ENCODE data around the gene KCTD11. TPM values are rescaled to one million over a fixed set of nuclear protein-coding genes. Genes with fewer than 3 reads are reported as not detected.
A peak's percentile ranks its signal among the peaks of the same experiment; 100 is the strongest.

The KCTD11 gene
- total and polyA plus RNA-seq, 7 donors: 2.9 to 13.2 (median 5.1) TPM

DNA sequence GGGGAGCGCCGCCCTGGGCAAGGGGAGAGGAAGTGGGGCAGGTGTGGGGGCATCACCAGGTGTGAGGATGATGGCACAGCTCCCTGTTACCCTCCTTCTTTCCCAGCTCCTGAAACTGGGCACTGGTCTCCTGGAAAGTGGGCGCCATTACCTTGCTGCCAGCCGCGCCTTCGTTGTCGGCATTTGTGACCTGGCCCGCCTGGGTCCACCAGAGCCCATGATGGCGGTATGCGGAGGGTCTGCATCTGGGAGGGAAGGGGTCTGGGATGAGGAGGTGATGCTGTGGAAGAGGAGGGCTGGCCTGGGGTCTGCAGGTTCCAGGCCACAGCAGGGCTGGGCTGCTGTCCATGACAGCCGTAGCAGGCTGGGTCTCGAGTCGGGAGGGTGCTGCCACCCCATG lies 10.1 kb upstream of the KCTD11 start:
- H3K27ac ChIP-seq: no peak overlapping the region
- no peak overlapping the region for H3K4me3 ChIP-seq
- H3K4me1 ChIP-seq: no peaks in the 10 kb centered on the region
- 86 to 87% (median 87%) methylated on average over 13 of the region's 13 CpGs for WGBS, 3 donors
- intact Hi-C loops (cut with DNase I): loop anchor here in 1 of 2 donors (10.0 kb wide), 1 partner anchor 77 kb away; the partner anchor contains the start of gene CLDN7
- TF ChIP-seq, protein P1, sequence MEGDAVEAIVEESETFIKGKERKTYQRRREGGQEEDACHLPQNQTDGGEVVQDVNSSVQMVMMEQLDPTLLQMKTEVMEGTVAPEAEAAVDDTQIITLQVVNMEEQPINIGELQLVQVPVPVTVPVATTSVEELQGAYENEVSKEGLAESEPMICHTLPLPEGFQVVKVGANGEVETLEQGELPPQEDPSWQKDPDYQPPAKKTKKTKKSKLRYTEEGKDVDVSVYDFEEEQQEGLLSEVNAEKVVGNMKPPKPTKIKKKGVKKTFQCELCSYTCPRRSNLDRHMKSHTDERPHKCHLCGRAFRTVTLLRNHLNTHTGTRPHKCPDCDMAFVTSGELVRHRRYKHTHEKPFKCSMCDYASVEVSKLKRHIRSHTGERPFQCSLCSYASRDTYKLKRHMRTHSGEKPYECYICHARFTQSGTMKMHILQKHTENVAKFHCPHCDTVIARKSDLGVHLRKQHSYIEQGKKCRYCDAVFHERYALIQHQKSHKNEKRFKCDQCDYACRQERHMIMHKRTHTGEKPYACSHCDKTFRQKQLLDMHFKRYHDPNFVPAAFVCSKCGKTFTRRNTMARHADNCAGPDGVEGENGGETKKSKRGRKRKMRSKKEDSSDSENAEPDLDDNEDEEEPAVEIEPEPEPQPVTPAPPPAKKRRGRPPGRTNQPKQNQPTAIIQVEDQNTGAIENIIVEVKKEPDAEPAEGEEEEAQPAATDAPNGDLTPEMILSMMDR (IDR thresholded peaks at IDR 0.05): no peak
- peaks cover 0 to 15% (median 3%) of the 10 kb centered on the region in 3 donors for H3K27me3 ChIP-seq (ENCODE audit: insufficient read depth in 3 of 3, low read length in 2 of 3)
- no peaks in the 10 kb centered on the region for H3K9me3 ChIP-seq
- ATAC-seq (no peak), DNase-seq (no peak)
- H3K36me3 ChIP-seq (ENCODE audit: insufficient read depth in 1 of 2, low read depth in 1 of 2): no peaks in the 10 kb centered on the region

DNA sequence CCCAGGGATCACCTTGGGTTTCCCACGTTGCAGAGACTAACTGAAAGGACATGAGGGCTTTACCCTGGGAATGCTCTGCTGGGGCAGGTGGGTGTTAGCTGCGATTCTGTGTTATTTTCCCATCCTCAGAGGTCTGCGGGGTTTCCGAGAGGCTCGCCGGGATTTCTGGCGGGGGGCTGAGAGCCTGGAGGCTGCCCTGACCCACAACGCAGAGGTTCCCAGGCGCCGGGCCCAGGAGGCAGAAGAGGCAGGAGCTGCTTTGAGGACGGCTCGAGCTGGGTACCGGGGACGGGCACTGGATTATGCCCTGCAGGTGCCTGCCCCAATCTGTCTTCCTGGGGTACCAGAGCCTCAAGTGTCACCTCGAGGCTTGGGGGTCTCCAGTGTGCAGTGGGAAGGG lies 8.7 kb upstream of the KCTD11 start:
- intact Hi-C loops (cut with DNase I): loop anchor here in 1 of 2 donors (10.0 kb wide), 1 partner anchor 78 kb away; the partner anchor contains the start of gene CLDN7
- Histone ChIP-seq H3K27me3 (ENCODE audit: insufficient read depth in 3 of 3, low read length in 2 of 3) (peaks cover 0 to 9% (median 3%) of the 10 kb centered on the region in 3 donors), H3K27ac (no peak overlapping the region), H3K36me3 (ENCODE audit: insufficient read depth in 1 of 2, low read depth in 1 of 2) (no peaks in the 10 kb centered on the region), H3K4me3 (no peak overlapping the region), H3K4me1 (peaks cover 10% of the 10 kb centered on the region), H3K9me3 (no peaks in the 10 kb centered on the region)
- DNase-seq (no peak), ATAC-seq (no peak)
- TF ChIP-seq, protein P1 (IDR thresholded peaks at IDR 0.05): no peak
- WGBS, 3 donors: 56 to 68% (median 57%) methylated on average over 15 of the region's 15 CpGs

DNA sequence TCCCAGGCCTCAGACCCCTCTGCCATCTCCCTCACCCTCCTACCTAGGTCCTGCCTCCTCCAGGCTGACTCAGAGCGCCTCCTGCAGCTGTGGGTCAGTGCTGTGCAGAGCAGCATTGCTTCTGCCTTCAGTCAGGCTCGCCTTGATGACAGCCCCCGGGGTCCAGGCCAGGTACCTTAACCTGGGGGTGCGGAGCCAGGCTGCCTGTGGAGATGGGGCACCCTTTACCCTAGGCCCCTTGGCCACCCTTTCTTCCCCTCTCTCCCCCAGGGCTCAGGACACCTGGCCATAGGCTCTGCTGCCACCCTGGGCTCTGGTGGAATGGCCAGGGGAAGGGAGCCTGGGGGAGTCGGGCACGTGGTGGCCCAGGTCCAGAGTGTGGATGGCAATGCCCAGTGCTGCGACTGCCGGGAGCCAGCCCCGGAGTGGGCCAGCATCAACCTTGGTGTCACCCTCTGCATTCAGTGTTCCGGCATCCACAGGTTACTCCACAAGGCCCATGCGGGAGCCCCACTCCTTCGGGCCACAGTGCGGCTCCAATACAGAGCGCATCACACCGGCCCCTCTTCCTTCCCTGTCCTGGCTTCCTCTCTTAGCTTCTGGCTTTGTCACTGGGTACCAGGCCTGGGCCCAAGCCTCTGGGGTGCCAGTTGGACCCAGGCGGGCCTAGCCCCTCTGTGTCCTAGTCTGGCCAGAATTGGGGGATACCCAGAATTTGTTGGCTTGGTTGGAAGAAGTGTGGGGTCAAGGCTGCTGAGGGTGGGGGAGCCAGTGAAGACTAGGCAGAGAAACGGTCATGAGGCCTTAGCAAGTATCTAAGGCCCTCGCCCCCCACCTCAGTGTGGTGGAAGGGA lies 5.0 kb upstream of the KCTD11 start:
- 50 to 66% (median 51%) methylated on average over 17 to 18 of the region's 18 CpGs for WGBS, 3 donors
- TF ChIP-seq, protein P1 (IDR thresholded peaks at IDR 0.05): no peak
- no peak for ATAC-seq
- Histone ChIP-seq H3K4me3 (no peak overlapping the region), H3K4me1 (peaks cover 30% of the 10 kb centered on the region), H3K9me3 (no peaks in the 10 kb centered on the region), H3K36me3 (ENCODE audit: insufficient read depth in 1 of 2, low read depth in 1 of 2) (no peaks in the 10 kb centered on the region), H3K27me3 (ENCODE audit: insufficient read depth in 3 of 3, low read length in 2 of 3) (peaks cover 0 to 3% (median 0%) of the 10 kb centered on the region in 3 donors), H3K27ac (peak overlapping the region; percentile 100)
- DNase-seq: no peak
- intact Hi-C loops (cut with DNase I): loop anchor here (5.0 to 10.0 kb wide), 3 partner anchors 65 to 82 kb away; partner anchors contain the start of genes CLDN7 (in 1 of the 2) and SLC2A4 (in 1 of the 2)

DNA sequence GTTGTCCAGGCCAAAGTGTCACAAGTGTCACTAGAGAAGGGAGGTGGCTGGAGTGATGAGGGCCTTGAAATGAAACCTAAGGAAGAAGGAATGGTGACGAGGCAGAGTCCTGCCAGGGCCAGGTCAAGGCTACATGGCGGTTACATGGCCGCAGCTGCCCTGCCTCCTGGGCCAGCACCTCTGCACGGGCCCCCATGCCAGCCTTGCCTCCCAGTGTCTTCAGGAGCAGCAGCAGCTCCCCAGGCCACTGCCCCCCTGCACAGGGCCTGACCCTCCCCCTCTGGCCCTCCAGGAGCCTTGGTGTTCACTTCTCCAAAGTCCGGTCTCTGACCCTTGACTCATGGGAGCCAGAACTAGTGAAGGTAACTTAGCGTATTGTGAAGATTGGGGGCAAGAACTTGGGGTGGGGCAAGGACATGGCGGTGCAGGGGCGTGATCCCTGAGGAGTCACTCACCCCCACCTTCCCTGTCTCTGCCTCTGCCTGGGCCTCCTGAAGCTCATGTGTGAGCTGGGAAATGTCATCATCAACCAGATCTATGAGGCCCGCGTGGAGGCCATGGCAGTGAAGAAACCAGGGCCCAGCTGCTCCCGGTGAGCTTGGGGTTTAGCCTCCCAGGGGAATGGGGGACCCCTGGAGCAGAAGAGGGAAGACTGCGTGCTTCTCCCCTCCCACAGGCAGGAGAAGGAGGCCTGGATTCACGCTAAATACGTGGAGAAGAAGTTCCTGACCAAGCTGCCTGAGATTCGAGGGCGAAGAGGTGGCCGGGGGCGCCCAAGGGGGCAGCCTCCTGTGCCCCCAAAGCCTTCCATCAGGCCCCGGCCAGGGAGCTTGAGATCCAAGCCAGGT lies 4.1 kb upstream of the KCTD11 start:
- TF ChIP-seq, protein P1 (IDR thresholded peaks at IDR 0.05): no peak
- Histone ChIP-seq H3K27me3 (ENCODE audit: insufficient read depth in 3 of 3, low read length in 2 of 3) (peaks cover 0 to 3% (median 0%) of the 10 kb centered on the region in 3 donors), H3K9me3 (no peaks in the 10 kb centered on the region), H3K4me3 (no peak overlapping the region), H3K36me3 (ENCODE audit: insufficient read depth in 1 of 2, low read depth in 1 of 2) (no peaks in the 10 kb centered on the region), H3K27ac (peak overlapping the region; percentile 100), H3K4me1 (peaks cover 35% of the 10 kb centered on the region)
- DNase-seq: peak in 1 of 2 donors; percentile 70
- ATAC-seq: no peak
- intact Hi-C loops (cut with DNase I): loop anchor here (5.0 to 10.0 kb wide), 3 partner anchors 66 to 83 kb away; partner anchors contain the start of genes CLDN7 (in 1 of the 2) and SLC2A4 (in 1 of the 2)
- 44 to 58% (median 49%) methylated on average over 18 to 19 of the region's 19 CpGs for WGBS, 3 donors

All from psoas muscle (tissue), 8 donors.